GM12801 (cell line): ENCODE measurements around the gene SFXN1.

ENCODE experiments used
- CTCF ChIP-seq: IDR thresholded peaks from one replicate; pipeline ENCODE4 v1.5.1; 2011; ENCODE audit warnings: control low read depth; ENCODE audit not compliant: insufficient read length; ENCODE audit errors: extremely low read depth

The SFXN1 gene

GRCh38 chr5:175520321-175520720, 42.0 kb downstream of the SFXN1 start:
- no peak for TF ChIP-seq CTCF

- no peak for TF ChIP-seq CTCF
These were observed 42.5 kb downstream of the SFXN1 start for GRCh38 chr5:175520873-175521272.

GRCh38 chr5:175521313-175521833, 43.0 kb downstream of the SFXN1 start:
- TF ChIP-seq CTCF: no peak

GRCh38 chr5:175523292-175523691, 44.9 kb downstream of the SFXN1 start:
- TF ChIP-seq CTCF: no peak

GRCh38 chr5:175524211-175524610, 45.9 kb downstream of the SFXN1 start:
- TF ChIP-seq CTCF: no peak

- TF ChIP-seq CTCF: no peak
These were observed 48.3 kb downstream of the SFXN1 start for GRCh38 chr5:175526691-175527090.

- no peak for TF ChIP-seq CTCF
These were observed 53.0 kb downstream of the SFXN1 start for GRCh38 chr5:175531361-175531760.
